ENCODE measurements around the gene TGM5.
A peak's percentile ranks its signal among the peaks of the same experiment; 100 is the strongest.
"Not testable (repeated sequence)": the region's sequence is repeated elsewhere in the genome, so short reads cannot be mapped to it uniquely, and the experiment has no call there.

The TGM5 gene, protein sequence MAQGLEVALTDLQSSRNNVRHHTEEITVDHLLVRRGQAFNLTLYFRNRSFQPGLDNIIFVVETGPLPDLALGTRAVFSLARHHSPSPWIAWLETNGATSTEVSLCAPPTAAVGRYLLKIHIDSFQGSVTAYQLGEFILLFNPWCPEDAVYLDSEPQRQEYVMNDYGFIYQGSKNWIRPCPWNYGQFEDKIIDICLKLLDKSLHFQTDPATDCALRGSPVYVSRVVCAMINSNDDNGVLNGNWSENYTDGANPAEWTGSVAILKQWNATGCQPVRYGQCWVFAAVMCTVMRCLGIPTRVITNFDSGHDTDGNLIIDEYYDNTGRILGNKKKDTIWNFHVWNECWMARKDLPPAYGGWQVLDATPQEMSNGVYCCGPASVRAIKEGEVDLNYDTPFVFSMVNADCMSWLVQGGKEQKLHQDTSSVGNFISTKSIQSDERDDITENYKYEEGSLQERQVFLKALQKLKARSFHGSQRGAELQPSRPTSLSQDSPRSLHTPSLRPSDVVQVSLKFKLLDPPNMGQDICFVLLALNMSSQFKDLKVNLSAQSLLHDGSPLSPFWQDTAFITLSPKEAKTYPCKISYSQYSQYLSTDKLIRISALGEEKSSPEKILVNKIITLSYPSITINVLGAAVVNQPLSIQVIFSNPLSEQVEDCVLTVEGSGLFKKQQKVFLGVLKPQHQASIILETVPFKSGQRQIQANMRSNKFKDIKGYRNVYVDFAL

DNA sequence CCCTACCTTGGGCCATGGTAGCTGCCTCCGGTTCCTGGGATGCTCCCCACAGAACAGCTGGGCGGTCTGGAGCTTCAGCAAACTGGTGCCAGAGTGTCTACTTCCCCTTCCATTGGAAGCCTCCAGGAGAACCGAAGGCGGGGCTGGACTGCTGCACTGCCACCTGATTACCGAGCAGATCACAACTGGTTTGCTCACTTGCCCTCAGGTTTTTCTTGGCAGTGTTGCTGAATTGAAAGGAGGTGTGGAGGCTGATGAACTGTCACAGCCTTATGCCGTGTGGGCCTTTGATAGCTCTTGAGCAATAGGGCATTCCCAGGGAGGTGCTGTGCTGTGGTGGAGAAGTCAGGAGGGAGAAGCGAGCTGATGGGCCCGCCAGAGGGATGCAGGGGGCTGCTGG lies at the start of gene TGM5:
TSS of gene TGM5 (minus strand) at position 95 of the 400 bp plus-strand sequence. CDS start at position 16, 79 bp downstream.
- no peak for DNase-seq

DNA sequence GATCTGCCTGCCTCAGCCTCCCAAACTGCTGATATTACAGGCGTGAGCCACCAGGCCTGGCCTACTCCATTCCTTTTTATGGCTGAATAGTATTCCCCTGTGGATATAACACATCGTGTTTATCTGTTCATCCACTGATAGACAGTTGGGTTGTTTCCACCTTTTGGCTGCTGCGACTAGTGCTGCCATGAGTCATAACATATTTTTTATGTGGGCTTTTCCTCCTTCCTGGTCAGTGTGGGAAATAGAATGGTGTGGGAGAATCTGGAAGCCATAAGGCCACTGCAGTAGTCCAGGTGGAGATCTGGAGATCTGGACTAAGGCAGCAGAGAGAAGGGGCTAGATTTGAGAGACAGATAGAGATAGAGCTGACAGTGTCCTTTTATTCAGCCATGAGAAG lies 47.4 kb upstream of the TGM5 start:
- no peak for DNase-seq

DNA sequence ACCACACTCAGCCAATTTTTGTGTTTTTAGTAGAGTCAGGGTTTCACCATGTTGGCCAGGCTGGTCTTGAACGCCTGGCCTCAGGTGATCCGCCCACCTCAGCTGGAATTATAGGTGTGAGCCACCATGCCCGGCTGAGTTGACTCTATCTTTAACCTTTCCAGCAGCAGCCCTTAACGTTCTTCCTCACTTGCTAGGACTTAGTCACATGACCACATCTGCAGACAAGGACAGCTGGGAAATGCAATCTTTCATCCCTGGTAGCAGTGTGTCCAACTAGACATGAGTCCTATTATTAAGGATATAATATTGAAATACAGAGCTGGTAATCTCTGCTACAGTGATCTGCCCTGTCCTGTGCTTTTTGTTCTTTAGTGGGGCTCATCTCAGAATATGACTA lies 45.6 kb upstream of the TGM5 start:
- no peak for DNase-seq

DNA sequence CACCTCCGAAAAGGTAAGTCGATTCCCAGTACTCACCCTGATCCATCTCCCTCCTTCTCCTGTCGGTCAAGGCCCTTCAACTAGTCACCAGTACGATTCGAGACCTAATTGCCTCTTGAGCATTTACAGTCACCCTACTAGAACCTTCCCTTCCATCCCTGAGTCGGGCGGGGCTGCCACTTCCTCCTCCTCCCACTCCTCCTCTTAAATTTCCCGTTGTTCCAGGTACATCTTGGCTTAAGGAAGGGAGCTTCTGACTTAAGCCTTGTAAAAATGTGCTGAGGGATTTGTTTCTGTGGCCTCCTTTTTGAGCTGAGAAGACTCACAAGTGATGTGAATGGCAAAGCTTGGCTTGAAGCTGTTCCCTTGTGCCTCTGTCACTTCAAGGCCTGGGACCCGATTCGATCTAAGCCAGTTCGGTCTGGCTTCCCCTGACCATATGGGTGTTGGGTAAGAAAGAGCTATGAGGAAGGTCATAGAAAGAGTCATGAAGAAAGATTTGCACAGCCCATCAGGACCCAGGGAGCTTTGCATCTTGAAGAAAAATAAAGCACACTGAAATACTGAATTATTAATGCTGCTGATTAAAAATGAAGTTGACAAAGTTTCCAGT lies 35.6 kb upstream of the TGM5 start, which contains the start of gene TGM7:
TSS of gene TGM7 (minus strand) at position 51 of the 613 bp plus-strand sequence.
- DNase-seq, result no peak

DNA sequence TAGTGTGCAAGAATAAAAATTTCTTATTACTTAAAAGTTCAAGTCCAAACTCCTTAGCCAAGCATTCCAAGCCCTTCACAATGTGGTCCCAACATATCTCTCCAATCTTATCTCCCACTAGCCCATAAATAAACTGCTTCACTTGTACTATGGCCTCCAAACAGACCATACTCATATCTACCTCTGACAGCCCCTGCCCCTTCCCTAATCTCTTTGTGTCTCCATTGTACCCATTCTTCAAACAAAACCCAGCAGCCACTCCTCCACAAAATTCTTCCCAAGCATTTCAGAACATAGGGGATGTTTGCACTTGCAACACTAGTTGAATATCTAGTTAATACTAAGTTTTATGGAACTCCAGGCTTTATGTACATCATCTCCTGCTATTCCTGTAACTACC lies 33.2 kb upstream of the TGM5 start:
- no peak for DNase-seq

DNA sequence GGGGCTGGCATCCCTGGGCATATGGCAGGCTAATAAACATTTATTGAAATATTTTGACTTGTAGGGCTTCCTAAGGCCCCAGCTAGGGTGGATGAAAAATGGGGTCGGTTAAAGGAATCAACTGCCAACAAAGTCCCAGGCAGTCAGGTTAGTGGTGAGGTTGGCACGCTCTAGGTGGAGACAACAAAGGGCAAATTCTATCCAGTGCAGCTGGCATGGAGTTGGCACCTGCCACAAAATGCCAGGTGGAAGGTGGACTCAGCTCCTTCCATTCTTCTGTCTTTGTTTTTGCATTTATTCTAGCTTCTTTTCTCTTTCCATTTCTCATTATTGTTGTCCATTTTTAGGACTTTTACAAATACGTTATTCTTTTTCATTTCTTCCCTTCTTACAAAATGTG lies 32.7 kb upstream of the TGM5 start:
- DNase-seq, result no peak

DNA sequence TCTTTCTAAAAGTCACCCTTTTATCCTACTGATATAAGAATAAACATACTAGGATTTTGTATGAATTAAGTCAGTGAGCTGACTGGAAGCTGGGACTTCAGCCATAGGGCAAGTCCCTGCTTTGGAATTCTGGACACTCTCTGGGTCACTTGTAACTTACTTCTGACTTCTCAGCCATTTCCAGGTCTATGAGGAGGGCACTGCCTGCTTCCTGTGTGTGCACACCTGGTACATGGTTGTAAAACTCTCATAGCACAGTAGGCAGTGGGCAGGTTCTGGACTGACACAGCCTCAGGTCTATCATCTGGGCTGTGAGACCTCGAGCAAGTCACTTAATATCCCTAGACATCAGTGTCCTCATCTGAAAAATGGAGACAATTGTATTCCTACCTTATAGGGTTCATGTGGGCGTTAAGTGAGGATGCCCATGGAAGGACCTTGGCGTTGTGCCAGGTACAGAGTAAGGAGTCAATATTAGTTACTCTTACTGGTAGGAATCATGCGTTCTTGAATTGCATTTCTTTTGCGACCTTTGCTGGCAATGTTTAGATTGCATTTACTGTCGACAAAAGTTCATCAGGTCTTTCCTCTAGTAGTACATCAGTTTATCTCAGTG lies 27.5 kb upstream of the TGM5 start:
- DNase-seq, result no peak

DNA sequence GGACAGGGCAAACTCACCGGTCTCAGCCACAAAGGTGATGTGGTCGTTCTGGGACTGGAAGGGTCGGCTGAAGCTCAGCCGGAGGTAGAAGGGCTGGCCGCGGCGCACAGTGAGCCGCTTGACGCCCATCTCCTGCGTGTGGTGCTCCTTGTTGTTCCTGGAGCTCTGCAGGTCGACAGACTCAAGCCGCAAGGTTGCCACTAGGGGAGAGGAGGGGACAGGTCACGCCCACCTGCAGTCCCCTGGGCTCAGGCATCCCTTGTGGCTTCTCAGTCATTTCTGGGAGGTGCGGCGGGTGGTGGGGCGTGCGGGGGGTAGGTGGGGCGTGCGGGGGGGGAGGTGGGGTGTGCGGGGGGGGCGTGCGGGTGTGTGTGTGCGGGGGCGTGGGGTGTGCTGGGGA lies 26.7 kb upstream of the TGM5 start:
- no peak for DNase-seq

DNA sequence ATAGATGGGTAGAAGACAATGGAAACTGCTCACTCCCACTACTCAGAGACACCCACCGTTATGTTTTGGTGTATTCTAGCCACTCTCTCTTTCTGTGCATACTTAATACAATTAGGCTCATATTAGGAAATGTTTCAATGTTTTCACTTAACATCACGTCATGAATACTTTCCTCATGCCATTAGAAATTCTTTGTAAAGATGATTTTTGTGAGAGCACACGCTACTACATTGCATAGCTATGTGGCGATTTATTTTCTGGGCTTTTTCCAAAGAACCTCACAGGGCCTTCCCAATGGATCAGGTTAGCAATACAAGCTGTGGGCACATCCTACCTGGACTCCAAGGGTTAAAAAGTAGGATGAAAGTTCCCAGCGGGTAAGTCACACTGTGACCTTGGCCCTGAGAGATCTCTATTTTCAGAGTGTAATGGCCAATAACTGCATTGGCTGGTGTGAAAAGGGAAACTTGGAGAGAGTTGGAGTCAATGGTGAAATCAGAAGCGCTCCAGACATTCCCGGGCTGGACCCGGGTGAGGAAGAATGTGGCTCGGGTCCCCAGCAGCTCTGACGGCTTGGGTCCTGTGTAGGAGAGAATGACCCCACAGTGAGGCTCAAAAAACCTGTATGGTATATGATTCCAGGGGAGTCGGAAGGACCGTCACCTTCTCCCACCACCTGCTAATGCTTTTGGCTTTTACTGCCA lies 25.8 kb upstream of the TGM5 start:
- no peak for DNase-seq

DNA sequence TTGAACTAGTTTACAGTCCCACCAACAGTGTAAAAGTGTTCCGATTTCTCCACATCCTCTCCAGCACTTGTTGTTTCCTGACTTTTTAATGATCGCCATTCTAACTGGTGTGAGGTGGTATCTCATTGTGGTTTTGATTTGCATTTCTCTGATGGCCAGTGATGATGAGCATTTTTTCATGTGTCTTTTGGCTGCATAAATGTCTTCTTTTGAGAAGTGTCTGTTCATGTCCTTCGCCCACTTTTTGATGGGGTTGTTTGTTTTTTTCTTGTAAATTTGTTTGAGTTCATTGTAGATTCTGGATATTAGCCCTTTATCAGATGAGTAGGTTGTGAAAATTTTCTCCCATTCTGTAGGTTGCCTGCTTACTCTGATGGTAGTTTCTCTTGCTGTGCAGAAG lies 22.9 kb upstream of the TGM5 start:
- DNase-seq, result not testable (repeated sequence)

DNA sequence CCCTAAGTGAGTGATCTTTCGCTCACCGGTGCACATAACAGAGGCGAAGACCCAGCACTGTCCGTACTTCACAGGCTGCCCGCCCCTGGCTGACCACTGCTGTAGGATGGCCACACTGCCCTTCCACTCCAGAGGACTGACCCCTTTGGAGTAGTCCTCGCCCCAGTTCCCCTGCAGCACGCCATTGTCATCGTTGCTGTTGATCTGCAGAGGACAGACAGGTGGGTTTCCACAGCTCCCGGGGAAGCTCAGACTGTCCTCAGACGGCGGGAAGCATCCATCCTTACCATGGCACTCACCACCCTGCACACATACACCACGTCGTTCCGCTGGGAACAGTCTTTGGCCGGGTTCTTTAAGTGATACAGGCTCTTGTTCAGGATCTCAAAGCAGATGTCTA lies 20.5 kb upstream of the TGM5 start:
- no peak for DNase-seq

DNA sequence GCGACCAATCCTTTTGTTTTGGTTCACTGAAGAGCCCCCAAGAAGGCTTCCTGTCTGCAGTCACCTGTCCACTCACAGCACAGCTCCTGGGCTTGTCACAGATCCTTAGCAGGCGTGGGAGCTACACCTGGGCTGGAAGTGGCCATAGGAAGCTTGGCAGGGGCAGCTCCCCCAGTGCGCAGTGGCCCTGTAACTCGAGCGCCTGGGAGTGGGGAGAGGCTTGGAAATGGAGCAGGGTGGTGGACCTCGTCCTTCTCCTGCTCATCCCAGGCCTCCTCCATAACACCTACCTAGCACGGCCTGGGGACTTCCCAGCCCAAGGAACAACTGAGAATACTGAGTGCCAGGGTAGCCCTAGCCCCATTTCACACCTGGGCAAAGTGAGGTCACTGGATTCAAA lies 19.3 kb upstream of the TGM5 start:
- no peak for DNase-seq

DNA sequence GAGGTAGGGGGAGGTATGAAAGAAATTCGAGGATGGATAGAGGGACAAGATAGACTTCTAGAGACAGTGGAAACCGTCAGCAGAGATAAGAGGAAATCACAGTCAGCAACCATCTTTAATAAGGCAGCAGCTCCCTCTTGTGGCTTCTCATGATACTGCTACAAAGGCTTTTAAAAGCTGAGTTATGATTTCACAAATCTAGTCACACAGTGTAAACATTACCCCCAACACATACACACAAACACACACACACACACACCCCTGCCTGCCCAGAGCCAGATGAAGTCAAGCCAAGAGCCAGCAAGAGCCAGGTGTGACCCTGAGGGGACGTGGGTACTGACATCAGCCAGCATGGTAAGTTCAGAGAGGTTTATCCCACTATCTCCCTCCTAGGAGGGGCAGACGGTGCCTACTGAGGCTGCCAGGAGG lies 18.9 kb upstream of the TGM5 start:
- peak; percentile 71 for DNase-seq

DNA sequence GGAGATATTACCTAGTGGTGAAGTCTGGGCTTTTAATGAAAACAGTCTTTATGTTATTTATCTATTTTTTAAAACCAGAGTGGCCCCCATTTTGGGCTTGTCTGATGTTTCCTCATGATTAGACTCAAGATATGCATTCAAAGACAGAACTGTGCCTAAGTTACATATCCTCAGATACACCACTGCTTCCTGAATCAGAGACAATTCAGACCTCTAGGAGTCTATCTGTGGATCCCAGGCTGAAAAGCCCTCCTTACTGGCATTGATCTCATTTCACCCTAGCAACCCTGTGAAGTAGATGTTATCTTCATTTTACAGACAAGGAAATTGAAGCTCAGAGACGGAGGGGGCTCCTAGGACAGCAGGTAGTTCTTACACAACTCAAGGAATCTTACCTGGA lies 16.8 kb upstream of the TGM5 start:
- no peak for DNase-seq

DNA sequence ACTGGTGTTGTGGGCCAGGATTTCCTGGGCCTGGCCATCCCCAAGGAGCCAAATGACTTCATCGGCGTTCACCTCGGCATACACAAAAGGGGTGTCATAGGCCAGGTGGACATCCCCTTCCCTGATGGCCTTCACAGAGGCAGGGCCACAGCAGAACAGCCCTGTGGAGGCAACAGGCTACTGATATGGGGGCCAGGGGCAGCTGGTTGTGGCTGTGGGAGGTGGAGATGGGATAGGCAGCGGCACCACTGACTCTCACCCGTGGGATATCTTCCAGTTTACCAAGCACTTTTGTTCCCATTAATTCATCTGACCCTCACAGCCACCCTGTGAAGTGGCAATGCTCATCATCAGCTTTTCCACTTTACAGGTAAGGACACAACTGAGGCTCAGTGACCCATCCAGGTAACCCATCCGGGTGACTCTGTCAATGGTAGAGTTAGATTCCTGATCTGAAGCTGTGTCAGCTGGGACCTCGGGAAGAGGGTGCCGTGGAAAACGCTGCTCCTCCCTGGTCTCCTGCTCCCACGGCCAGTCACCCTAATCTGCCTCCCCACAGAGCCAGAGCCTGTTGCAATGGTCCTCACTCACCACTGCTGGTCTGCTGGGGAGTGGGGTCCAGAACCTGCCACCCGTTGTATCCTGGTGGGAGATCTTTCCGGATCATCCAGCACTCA lies 15.3 kb upstream of the TGM5 start:
- no peak for DNase-seq

DNA sequence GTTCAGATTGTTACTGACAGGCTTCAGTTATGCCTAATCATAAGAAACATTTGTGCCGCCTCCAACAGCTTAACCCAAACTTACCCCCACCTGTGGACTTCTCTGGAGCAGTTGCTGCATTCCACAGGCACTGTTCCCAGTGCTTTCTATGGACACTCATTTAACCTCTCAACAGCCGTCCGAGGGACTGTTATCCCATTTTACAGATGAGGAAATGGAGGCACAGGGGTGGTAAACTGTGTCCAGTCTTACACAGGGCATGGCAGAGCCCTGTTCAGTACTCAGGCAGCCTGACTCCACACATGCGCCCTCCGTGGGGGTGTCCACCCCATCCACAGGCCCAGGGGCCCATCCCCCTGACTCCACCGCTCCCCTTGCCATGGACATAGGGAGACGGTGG lies 14.3 kb upstream of the TGM5 start:
- no peak for DNase-seq

DNA sequence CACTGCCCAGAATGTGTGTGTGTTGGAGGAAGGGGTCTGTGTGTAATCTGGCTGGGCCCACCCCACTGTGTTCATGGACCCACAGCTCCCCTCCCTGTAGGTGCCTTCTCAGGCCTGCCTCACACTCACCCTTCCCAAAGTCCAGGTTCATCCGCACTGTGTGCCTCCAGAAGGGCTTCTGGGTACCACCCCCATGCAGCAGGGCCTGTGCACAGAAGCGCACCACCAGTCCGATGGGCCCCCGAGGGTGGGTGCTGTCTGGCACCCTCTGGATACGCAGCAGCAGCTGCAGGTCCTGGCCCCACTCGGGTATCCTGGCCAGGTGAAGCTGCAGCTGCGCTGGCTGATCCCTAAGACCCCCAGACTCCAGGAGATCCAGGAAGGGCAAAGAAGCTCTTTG lies 12.8 kb upstream of the TGM5 start:
- DNase-seq, result no peak

DNA sequence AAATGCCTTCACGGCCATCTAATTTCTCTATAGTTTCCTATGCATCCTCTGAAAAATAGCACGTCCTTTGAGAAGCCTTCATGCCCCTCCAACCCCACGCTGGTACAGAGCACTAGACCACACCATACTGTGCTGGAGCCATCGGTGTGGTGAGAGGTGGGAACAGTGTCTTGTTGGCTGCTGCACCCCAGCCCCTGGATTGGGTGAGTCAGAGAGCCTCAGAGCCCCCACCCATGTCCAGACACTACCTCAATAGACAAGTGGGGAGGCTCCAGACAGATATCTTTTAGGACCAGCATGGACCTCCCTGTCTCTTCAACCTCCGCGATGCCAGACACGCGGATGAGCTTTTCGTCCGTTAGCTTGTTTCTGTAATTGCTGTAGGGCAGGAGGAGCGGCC lies 12.1 kb upstream of the TGM5 start:
- DNase-seq, result no peak

DNA sequence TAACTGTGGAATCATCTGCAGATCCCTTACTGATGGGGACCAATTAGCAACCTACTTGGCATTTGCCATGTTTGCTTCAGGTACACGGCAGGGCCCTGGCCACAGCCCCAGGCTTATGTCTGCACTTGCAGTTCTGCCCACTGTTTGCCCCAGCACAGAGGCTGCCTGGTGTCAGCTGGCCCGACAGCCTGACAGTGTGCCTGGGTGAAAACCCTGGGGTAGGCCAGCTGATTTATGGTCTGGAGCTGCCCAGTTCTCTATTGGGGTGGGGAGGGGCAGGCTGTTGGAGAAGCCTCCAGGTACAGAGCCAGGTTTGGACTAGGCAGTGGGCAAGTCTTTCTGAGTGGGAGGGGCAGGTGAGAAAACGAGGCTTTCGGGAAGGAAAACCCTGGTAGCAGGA lies 11.2 kb upstream of the TGM5 start:
- DNase-seq, result no peak

DNA sequence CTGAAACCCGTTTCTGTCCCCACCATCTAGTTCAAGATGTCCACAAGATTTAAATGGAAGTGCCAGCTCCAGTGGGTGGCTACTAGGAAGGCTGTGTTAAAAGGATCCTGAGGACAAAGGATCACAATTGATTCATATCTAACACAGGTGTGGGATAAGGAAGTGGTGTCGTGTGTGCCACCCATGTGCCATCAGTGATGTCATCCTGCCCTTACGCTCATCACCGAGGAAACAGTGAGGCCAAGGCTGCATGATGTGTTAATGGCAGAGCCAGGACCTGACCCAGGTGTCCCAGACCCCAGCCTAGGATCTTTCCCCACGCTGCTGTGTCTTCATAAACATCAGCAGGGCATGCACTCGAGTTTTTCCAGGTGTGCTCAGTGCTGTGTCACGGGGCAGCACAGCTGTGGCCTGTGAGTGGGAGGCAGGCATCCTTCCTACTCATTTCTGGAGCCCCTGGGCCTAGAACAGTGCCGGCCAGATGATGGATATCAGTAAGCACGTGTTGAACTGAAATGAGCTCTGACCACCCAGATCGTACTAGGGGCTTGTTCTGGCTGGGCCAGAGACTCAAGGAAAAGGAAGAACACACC lies 10.6 kb upstream of the TGM5 start:
- DNase-seq, result no peak

DNA sequence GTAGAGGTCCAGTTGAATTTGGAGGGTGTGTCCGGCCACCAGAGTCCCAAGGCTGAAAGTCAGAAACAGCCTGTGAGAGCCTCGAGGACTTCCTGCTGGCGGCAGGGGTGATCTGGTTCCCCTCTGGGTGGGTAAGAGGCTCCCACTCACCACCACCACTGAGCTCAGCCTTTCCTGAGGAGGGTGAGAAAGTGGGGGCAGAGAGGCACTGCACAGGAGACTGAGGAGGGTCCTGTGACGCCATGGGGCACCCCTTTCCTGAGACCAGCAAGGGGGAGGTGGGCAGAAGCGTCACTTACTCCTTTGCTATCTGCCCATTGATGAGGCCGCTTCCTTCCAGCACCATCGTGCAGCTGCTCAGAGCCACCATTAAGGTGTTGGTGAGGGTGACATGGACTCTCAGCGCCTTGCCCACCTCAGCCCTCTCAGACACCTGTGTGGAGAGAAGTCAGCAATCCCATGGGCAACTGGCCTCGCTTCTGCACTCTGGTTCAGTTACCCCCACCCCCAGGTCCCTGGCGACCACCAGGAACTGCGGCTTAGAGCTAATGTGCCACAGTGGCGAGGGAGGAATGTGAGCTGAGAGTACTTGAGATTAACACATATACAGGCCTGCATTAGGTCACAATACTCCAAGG lies 10.0 kb upstream of the TGM5 start:
- no peak for DNase-seq

All from CD4-positive, alpha-beta T cell treated with Interleukin-12 subunit alpha and Interleukin-12 subunit beta, for 1 hour (primary cell).